OCI-M2 (cell line): ENCODE results near the gene UBAP2L.
"Not testable (repeated sequence)": the region's sequence is repeated elsewhere in the genome, so short reads cannot be mapped to it uniquely, and the experiment has no call there.

Experiments used
- DNase-seq: peaks from one replicate; lab custom pipeline; 2025; ENCODE audit not compliant: unreplicated experiment; lab: John Stamatoyannopoulos, UW

The UBAP2L gene

DNA sequence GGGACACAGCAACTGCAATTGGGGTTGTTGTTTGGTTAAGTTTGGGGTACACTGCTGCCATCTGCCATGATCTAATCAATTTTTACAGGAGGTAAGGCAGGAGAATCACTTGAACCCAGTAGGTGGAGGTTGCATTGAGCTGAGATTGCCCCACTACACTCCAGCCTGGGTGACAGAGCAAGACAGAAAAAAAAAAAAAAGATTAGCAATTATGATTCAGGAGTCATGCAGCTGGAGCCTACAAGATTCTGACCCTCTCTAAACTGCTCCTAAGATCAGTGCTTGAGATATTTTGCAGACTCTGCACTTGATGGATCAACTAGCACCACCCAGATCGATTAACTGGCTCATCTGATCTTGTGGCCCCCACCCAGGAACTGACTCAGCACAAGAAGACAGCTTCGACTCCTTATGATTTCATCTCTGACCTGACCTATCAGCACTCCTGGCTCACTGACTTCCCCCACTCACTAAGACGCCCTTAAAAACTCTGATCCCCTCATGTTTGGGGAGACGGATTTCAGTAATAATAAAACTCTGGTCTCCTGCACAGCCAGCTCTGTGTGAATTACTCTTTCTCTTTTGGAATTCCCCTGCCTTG is 87.0 kb downstream of the UBAP2L start:
- not testable (repeated sequence) for DNase-seq

DNA sequence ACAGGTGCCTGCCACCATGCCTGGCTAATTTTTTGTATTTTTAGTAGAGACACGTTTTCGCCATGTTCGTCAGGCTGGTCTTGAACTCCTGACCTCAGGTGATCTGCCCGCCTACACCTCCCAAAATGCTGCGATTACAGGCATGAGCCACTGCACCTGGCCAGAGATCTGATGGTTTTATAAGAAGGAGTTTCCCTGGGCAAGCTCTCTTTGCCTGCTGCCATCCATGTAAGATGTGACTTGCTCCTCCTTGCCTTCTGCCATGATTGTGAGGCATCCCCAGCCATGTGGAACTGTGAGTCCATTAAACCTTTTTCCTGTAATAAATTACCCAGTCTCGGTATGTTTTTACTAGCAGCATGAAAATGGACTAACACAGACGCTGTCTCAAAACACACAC is 88.4 kb downstream of the UBAP2L start:
- not testable (repeated sequence) for DNase-seq

DNA sequence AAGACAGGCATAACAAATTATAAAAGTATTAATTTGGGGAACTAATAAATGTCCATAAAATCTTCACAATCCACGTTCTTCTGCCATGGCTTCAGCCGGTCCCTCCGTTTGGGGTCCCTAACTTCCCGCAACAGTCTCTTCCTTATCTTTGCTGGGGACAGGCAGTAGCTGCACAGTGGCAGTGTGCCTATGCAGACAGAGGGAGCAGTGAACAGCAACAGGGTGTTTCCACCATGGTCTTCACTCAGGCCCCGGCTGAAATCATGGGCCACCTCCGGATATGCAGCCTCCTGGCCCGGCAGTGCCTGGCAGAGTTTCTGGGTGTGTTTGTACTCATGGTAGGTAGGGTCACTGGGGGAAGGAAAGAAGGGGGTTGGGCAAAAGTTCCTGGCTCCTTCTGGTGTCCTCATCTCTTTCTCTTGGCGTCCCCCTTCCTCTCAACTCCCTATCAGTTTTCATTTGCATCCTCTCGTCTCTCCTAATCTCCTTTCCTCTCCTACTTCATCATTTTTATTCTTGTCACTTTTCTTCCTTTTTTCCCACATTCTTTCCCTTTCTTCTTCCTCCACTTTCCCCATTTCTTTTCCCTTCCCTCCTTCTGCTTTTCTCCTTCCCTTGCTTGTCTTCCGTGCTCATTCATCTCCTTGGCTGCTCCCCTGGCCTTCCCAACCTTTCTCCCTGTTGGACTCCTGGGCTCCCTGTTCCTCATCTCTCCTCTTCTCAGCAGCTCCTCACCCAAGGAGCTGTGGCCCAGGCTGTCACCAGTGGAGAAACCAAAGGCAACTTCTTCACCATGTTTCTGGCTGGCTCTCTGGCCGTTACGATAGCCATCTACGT is 91.7 kb downstream of the UBAP2L start:
- DNase-seq: not testable (repeated sequence)

DNA sequence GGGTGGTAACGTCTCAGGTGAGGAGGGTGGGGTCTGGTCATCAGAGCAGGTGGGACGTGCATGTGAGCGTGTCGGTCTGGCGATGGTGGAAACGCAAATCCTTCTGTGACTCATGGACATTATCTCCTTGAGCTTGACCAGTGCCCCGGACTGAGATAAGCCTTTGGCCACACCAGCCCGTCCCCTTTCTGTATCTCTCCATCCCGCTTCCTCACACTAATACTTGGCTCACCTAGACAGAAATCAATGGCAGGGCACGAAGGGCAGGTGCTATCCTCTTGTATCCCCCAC is 92.3 kb downstream of the UBAP2L start:
- DNase-seq: no peak

DNA sequence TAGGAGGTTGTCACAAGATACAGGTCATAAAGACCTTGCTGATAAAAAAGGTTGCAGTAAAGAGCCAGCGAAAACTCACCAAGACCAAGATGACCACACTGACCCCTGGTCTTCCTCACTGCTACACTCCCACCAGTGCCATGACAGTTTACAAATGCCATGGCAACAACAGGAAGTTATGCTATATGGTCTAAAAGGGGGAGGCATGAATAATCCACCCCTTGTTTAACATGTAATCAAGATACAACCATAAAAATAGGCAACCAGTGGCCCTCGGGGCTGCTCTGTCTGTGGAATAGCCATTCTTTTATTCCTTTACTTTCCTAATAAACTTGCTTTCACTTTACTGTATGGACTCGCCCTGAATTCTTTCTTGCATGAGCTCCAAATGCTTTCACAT is 93.5 kb downstream of the UBAP2L start:
- not testable (repeated sequence) for DNase-seq

DNA sequence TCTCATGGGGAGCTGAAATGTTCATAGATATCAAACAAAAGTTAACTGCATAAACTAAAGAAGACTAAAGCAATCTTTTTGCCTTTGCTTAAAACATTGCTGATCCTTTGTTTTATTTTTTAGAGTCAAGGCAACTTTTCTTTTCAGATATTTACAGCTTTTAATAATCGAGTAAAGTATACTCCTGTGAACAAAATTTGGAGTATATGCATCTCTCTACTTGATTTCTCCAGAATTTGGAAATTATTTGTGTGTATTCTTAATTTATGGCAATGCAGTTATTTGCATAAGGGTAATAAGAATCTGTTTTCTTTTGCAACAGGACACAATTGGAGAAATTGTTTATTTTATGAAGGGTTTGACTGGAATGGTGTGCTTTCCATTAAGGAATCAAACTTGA is 95.9 kb downstream of the UBAP2L start:
- no peak for DNase-seq

DNA sequence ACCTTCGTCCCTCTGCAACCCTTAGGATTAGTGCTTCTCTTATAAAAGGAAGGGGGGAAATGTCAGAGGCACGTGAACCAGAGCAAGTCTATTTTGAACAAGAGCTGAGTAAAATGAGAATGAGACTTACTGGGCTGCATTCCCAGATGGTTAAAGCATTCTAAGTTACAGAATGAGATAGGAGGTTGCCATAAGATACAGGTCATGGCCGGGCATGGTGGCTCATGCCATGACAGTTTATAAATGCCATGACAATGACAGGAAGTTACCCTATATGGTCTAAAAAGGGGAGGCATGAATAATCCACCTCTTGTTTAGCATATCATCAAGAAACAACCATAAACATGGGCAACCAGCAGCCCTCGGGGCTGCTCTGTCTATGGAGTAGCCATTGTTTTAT is 97.6 kb downstream of the UBAP2L start:
- no peak for DNase-seq
